IMR-90 (cell line): Measurements from ENCODE around the gene GNAI2. TPM values are rescaled to one million over a fixed set of nuclear protein-coding genes. Genes with fewer than 3 reads are reported as not detected.

ENCODE experiments used
- ATAC-seq: fragments of 200-7000 bp; cut with Tn5 transposase; 2 replicates; pipeline ENCODE4 v1.9.1; 2020; ENCODE audit warnings: low read depth, mild to moderate bottlenecking, moderate library complexity
- BruUV-seq: library from RNA; stranded (reverse); fragments of 400-500 nt; replicated peaks from 2 replicates; lab custom pipeline; 2021; lab: Mats Ljungman, UMichigan
- CTCF ChIA-PET: fragments of 300-600 bp; formaldehyde crosslinking; extraction: SDS; loops from one replicate; lab custom pipeline; 2021; ENCODE audit warnings: antibody characterized with exemption; lab: Yijun Ruan, JAX
- POLR2A ChIA-PET: fragments of 300-600 bp; sonication (Branson Sonifier 250); formaldehyde crosslinking; loops from one replicate; lab custom pipeline; 2022; ENCODE audit warnings: antibody characterized with exemption; ENCODE audit not compliant: unreplicated experiment; lab: Charles Lee
- DNase-seq: peaks from one replicate; pipeline ENCODE4 v3.0.0; 2013
- H2AFZ ChIP-seq: replicated peaks from 2 replicates; pipeline ENCODE3; 2013; ENCODE audit warnings: low read length, mild to moderate bottlenecking; ENCODE audit not compliant: poor library complexity
- H2AK5ac ChIP-seq: 2 replicates; pipeline ENCODE4 v1.6.1; 2013; ENCODE audit warnings: low read depth, low read length, inconsistent platforms
- H2AK9ac ChIP-seq: replicated peaks from 2 replicates; pipeline ENCODE3; 2013; ENCODE audit warnings: mild to moderate bottlenecking, low read depth, low read length, moderate library complexity; ENCODE audit not compliant: poor library complexity
- H2BK120ac ChIP-seq: 2 replicates; pipeline ENCODE4 v1.6.1; 2013; ENCODE audit warnings: low read depth, low read length, inconsistent platforms
- H2BK15ac ChIP-seq: 3 replicates; pipeline ENCODE4 v1.6.1; 2013; ENCODE audit warnings: low read depth, low read length, inconsistent platforms
- H2BK20ac ChIP-seq: 2 replicates; pipeline ENCODE4 v1.6.1; 2013; ENCODE audit warnings: low read depth, mild to moderate bottlenecking, inconsistent platforms, low read length, moderate library complexity
- H2BK5ac ChIP-seq: 2 replicates; pipeline ENCODE4 v1.6.1; 2013; ENCODE audit warnings: mild to moderate bottlenecking, low read depth, low read length, inconsistent platforms; ENCODE audit not compliant: poor library complexity, severe bottlenecking
- H3K14ac ChIP-seq: replicated peaks from 2 replicates; pipeline ENCODE4 v1.6.1; 2013; ENCODE audit warnings: low read depth, low read length, inconsistent platforms
- H3K18ac ChIP-seq: 2 replicates; pipeline ENCODE4 v1.6.1; 2013; ENCODE audit warnings: low read depth, low read length, control low read depth
- H3K23ac ChIP-seq: 2 replicates; pipeline ENCODE4 v1.6.1; 2013; ENCODE audit warnings: low read depth, low read length, inconsistent platforms
- H3K27ac ChIP-seq: 2 replicates; pipeline ENCODE4 v1.5.1; 2013; ENCODE audit warnings: mild to moderate bottlenecking, control low read depth, low read length; ENCODE audit not compliant: insufficient read depth
- H3K27me3 ChIP-seq: 2 replicates; pipeline ENCODE4 v1.6.1; 2013; ENCODE audit warnings: low read length; ENCODE audit not compliant: control insufficient read depth, insufficient read depth
- H3K36me3 ChIP-seq: 2 replicates; pipeline ENCODE4 v1.6.1; 2013; ENCODE audit warnings: low read length, mixed read lengths; ENCODE audit not compliant: control insufficient read depth, insufficient read depth
- H3K4ac ChIP-seq: 2 replicates; pipeline ENCODE4 v1.6.1; 2013; ENCODE audit warnings: low read depth, low read length, inconsistent platforms
- H3K4me1 ChIP-seq: 2 replicates; pipeline ENCODE4 v1.6.1; 2013; ENCODE audit warnings: low read length, mixed read lengths; ENCODE audit not compliant: control insufficient read depth, insufficient read depth
- H3K4me2 ChIP-seq: 2 replicates; pipeline ENCODE4 v1.6.1; 2013; ENCODE audit warnings: low read depth, mild to moderate bottlenecking, control low read depth, low read length, moderate library complexity
- H3K4me3 ChIP-seq: 2 replicates; pipeline ENCODE4 v1.5.1; 2013; ENCODE audit warnings: low read depth, mild to moderate bottlenecking, control low read depth, low read length, moderate library complexity; ENCODE audit not compliant: insufficient read depth
- H3K56ac ChIP-seq: 2 replicates; pipeline ENCODE4 v1.6.1; 2013; ENCODE audit warnings: low read length, inconsistent platforms; ENCODE audit not compliant: insufficient read depth; ENCODE audit errors: extremely low read depth
- H3K79me1 ChIP-seq, 2 experiments: 2 replicates each; pipeline ENCODE4 v1.6.1; 2013; ENCODE audit warnings: low read length in 2 of 2, inconsistent platforms in 1 of 2, low read depth in 1 of 2
- H3K9ac ChIP-seq: 2 replicates; pipeline ENCODE4 v1.6.1; 2013; ENCODE audit warnings: low read depth, low read length, control low read depth
- H3K9me1 ChIP-seq: 2 replicates; pipeline ENCODE4 v1.6.1; 2013; ENCODE audit warnings: low read length, inconsistent platforms; ENCODE audit not compliant: insufficient read depth
- H3K9me3 ChIP-seq: 2 replicates; pipeline ENCODE4 v1.6.1; 2013; ENCODE audit warnings: low read length; ENCODE audit not compliant: control insufficient read depth, insufficient read depth
- H4K20me1 ChIP-seq: 2 replicates; pipeline ENCODE4 v1.6.1; 2013; ENCODE audit warnings: low read length, inconsistent platforms; ENCODE audit not compliant: insufficient read depth
- H4K5ac ChIP-seq: 2 replicates; pipeline ENCODE4 v1.6.1; 2013; ENCODE audit warnings: mild to moderate bottlenecking, low read depth, low read length, control low read depth
- H4K8ac ChIP-seq, 2 experiments: 2 replicates each; pipeline ENCODE4 v1.6.1; 2013; ENCODE audit warnings: low read depth in 2 of 2, low read length in 2 of 2, control low read depth in 1 of 2, inconsistent platforms in 1 of 2
- H4K91ac ChIP-seq: 2 replicates; pipeline ENCODE4 v1.6.1; 2013; ENCODE audit warnings: low read depth, low read length, inconsistent platforms; ENCODE audit not compliant: insufficient read depth
- CEBPB ChIP-seq: IDR thresholded peaks from 2 replicates; pipeline ENCODE4 v1.6.1; 2012; ENCODE audit warnings: low read depth, low read length, improper control_type of control experiment
- ELK1 ChIP-seq: fragments of 150-350 bp; IDR thresholded peaks from 2 replicates; pipeline ENCODE4 v1.6.1; 2016; ENCODE audit warnings: low read depth, mild to moderate bottlenecking, low read length, moderate library complexity, borderline replicate concordance
- MXI1 ChIP-seq: IDR thresholded peaks from 2 replicates; pipeline ENCODE4 v1.6.1; 2012; ENCODE audit warnings: low read depth, mild to moderate bottlenecking, low read length, moderate library complexity, borderline replicate concordance
- RAD21 ChIP-seq: IDR thresholded peaks from 2 replicates; pipeline ENCODE4 v1.6.1; 2012; ENCODE audit warnings: low read length, improper control_type of control experiment
- RCOR1 ChIP-seq: IDR thresholded peaks from 2 replicates; pipeline ENCODE4 v1.6.1; 2012; ENCODE audit warnings: mild to moderate bottlenecking, low read length, improper control_type of control experiment; ENCODE audit not compliant: insufficient replicate concordance
- USF2 ChIP-seq: fragments of 150-350 bp; IDR thresholded peaks from 2 replicates; pipeline ENCODE4 v1.6.1; 2017; ENCODE audit warnings: mild to moderate bottlenecking, antibody characterized with exemption, low read length, low read depth
- WGBS, 2 experiments: methylation state at CpG; one replicate each; pipeline versions ENCODE4 v1.1.5 to v1.1.7; 2013; ENCODE audit warnings: missing lambda C conversion rate in 2 of 2; ENCODE audit not compliant: insufficient read length in 1 of 2; ENCODE audit errors: extremely low coverage in 2 of 2; 5-methylcytosine and 5-hydroxymethylcytosine counted together
- dilution Hi-C: fragments of 300-500 bp; cut with HindIII; formaldehyde crosslinking; loops from one replicate; pipeline ENCODE4 v1.14.3; 2018; ENCODE audit warnings: low sequenced_read_pairs; ENCODE audit not compliant: unreplicated experiment
- in situ Hi-C: fragments of 300-500 bp; cut with MboI; formaldehyde crosslinking; loops from 3 replicates; pipeline ENCODE4 v1.14.3; 2019; ENCODE audit warnings: low sequenced_read_pairs, inconsistent platforms, mixed read lengths
- intact Hi-C: fragments of 100-400 bp; cut with micrococcal nuclease; formaldehyde crosslinking; loops from 2 replicates; pipeline ENCODE4 v1.10.0; 2022
- polyA plus RNA-seq, 3 experiments: library from polyadenylated mRNA; depleted of rRNA; stranded (reverse); fragments of >200 nt; gene quantifications; 2 replicates each; pipeline ENCODE4 v1.2.3, GENCODE V29; 2012; ENCODE audit warnings: low replicate concordance in 1 of 3
- total RNA-seq: library from RNA; depleted of rRNA; stranded (reverse); fragments of >200 nt; gene quantifications from 2 replicates; pipeline ENCODE4 v1.2.3, GENCODE V29; 2012

Gene GNAI2
- total and polyA plus RNA-seq, 2 of the 4 experiments (the other 2 are of a cell fraction) = 867 to 1,079 TPM

- Histone ChIP-seq H3K56ac (no peak overlapping the region), H2BK120ac (no peak overlapping the region), H3K4ac (no peak overlapping the region), H4K20me1 (peaks cover 85% of the 10 kb centered on the region), H3K14ac (no peak overlapping the region), H4K91ac (no peak overlapping the region), H3K4me2 (no peak overlapping the region; the same call in 1 of the 2 replicates), H2AK5ac (no peak overlapping the region), H3K79me1 (peaks cover 4 to 84% of the 10 kb centered on the region in 2 experiments; a peak in 3 of 4 replicates), H3K23ac (0 out of 2 replicates have a peak overlapping the region, but pooled peaks have one; percentile 8), H3K9me1 (peaks cover 10% of the 10 kb centered on the region), H3K27me3 (no peaks in the 10 kb centered on the region), H3K18ac (no peak overlapping the region), H2AK9ac (peak overlapping the region; percentile 60), H4K8ac (peak overlapping the region in 1 of 2 experiments; percentile 20; a peak in 1 of 4 replicates), H3K27ac (peak overlapping the region; percentile 1; the same call in 1 of the 2 replicates), H2BK15ac (no peak overlapping the region), H3K9ac (no peak overlapping the region), H3K4me3 (no peak overlapping the region), H2AFZ (no peak overlapping the region), H4K5ac (no peak overlapping the region), H2BK5ac (peak overlapping the region; percentile 12), H3K9me3 (no peaks in the 10 kb centered on the region), H2BK20ac (no peak overlapping the region), H3K4me1 (peaks cover 56% of the 10 kb centered on the region), H3K36me3 (peaks cover 25% of the 10 kb centered on the region)
- dilution Hi-C loops (no loop called here), intact Hi-C loops (no loop called here), in situ Hi-C loops (no loop called here)
- BruUV-seq = no TSS peak
- ChIA-PET CTCF (no interaction called here), POLR2A (interaction anchor here (0.6 kb wide), 1 partner anchor 48 kb away, joined by 3 read pairs; no protein-coding TSS in a partner anchor)
- TF ChIP-seq USF2 (no peak), ELK1 (no peak), MXI1 (no peak), CEBPB (peak; percentile 65; the same call in 1 of the 2 replicates), RAD21 (no peak), RCOR1 (no peak)
- peak; percentile 72 for DNase-seq
- no peak for ATAC-seq
- 80% methylated on average over 1 of the region's 14 CpGs; no CpG with 5 or more reads in 1 of the 2 experiments for WGBS, 2 experiments
Measured at GRCh38 chr3:50242851-50243542, 7.0 kb downstream of the GNAI2 start.
